K562 (cell line): ENCODE data around the gene PRKCG. TPM values are rescaled to one million over a fixed set of nuclear protein-coding genes. Genes with fewer than 3 reads are reported as not detected.

ENCODE experiments used
- BRD4 ChIP-seq: fragments of 200-600 bp; sonication (generic); IDR thresholded peaks from 2 replicates; pipeline ENCODE4 v1.6.1; 2017; ENCODE audit warnings: inconsistent platforms
- CEBPG ChIP-seq, 3 experiments: fragments of 200-800 bp in 1 of 3; sonication (Bioruptor generic) in 1 of 3; sonication (generic) in 1 of 3; formaldehyde crosslinking in 1 of 3; IDR thresholded peaks in 2 of 3; conservative IDR thresholded peaks in 1 of 3; 2 replicates each; pipeline versions ENCODE4 v1.6.1 to v1.8.0; 2016 to 2022; ENCODE audit warnings: missing compliant biosample characterization in 2 of 3, missing genetic modification characterization in 2 of 3, mild to moderate bottlenecking in 1 of 3, missing genetic modification reagents in 1 of 3
- HDAC8 ChIP-seq: fragments of 450-650 bp; IDR thresholded peaks from 2 replicates; pipeline ENCODE4 v1.6.1; 2016; ENCODE audit warnings: mild to moderate bottlenecking, missing genetic modification characterization, moderate library complexity, missing compliant biosample characterization
- MAFF ChIP-seq: IDR thresholded peaks from 2 replicates; pipeline ENCODE4 v1.6.1; 2012; ENCODE audit warnings: low read length, improper control_type of control experiment
- NEUROD1 ChIP-seq: fragments of 150-350 bp; IDR thresholded peaks from 2 replicates; pipeline ENCODE4 v1.6.1; 2014; ENCODE audit warnings: borderline replicate concordance, low read length, low read depth; ENCODE audit not compliant: partially characterized antibody
- POLR3G ChIP-seq: IDR thresholded peaks from 2 replicates; pipeline ENCODE4 v1.6.1; 2011; ENCODE audit not compliant: insufficient read length, insufficient replicate concordance; ENCODE audit errors: extremely low read depth
- PURB ChIP-seq: sonication (generic); formaldehyde crosslinking; IDR thresholded peaks from 2 replicates; pipeline ENCODE4 v1.9.0; 2021; ENCODE audit warnings: low read depth, mild to moderate bottlenecking, missing genetic modification reagents
- polyA plus RNA-seq, 8 experiments: library from polyadenylated mRNA; depleted of rRNA in 4 of 8; stranded (reverse) in 5 of 8; unstranded in 3 of 8; fragments of >200 nt; fragmentation: Nextera tagmentation in 2 of 8; fragmentation: Illumina TruSeq in 1 of 8; extraction: Ambion mirVana in 2 of 8; extraction: Trizol in 1 of 8; gene quantifications; 2 replicates each; pipeline versions ENCODE4 v1.2.1 to v1.2.3, GENCODE V29; 2011 to 2014; ENCODE audit warnings: inconsistent platforms in 1 of 8, missing spikeins in 1 of 8
- total RNA-seq, 7 experiments: library from RNA; depleted of rRNA in 6 of 7; stranded (reverse); fragments of >200 nt in 6 of 7; fragmentation: Illumina TruSeq in 2 of 7; extraction: Trizol in 2 of 7; gene quantifications; 2 replicates each; pipeline versions ENCODE4 v1.2.1 to v1.2.3, GENCODE V29; 2011 to 2021; ENCODE audit warnings: low replicate concordance in 1 of 7
- TF ChIP-seq, protein P1 (sequence below): fragments of 250-450 bp; sonication (Bioruptor Pico); IDR thresholded peaks from 2 replicates; pipeline ENCODE4 v1.4.0; 2020; ENCODE audit warnings: mild to moderate bottlenecking, moderate library complexity, borderline replicate concordance
- TF ChIP-seq, protein P2 (sequence below): fragments of 450-650 bp; formaldehyde crosslinking; IDR thresholded peaks from 2 replicates; pipeline ENCODE4 v1.4.0; 2020; ENCODE audit warnings: mild to moderate bottlenecking
- TF ChIP-seq, protein P3 (sequence below): fragments of 250-450 bp; sonication (Bioruptor Pico); IDR thresholded peaks from 2 replicates; pipeline ENCODE4 v1.8.0; 2021; ENCODE audit warnings: borderline replicate concordance, mild to moderate bottlenecking, moderate library complexity; ENCODE audit not compliant: poor library complexity, severe bottlenecking
- TF ChIP-seq, protein P4 (sequence below): fragments of 200-800 bp; sonication (Bioruptor generic); IDR thresholded peaks from 2 replicates; pipeline ENCODE4 v1.6.1; 2017; ENCODE audit warnings: missing genetic modification characterization, missing compliant biosample characterization

Gene PRKCG
- total and polyA plus RNA-seq, 9 of the 15 experiments (the other 6 are each of a cell fraction or from before 2014, with no cell fraction given), result not detected

DNA sequence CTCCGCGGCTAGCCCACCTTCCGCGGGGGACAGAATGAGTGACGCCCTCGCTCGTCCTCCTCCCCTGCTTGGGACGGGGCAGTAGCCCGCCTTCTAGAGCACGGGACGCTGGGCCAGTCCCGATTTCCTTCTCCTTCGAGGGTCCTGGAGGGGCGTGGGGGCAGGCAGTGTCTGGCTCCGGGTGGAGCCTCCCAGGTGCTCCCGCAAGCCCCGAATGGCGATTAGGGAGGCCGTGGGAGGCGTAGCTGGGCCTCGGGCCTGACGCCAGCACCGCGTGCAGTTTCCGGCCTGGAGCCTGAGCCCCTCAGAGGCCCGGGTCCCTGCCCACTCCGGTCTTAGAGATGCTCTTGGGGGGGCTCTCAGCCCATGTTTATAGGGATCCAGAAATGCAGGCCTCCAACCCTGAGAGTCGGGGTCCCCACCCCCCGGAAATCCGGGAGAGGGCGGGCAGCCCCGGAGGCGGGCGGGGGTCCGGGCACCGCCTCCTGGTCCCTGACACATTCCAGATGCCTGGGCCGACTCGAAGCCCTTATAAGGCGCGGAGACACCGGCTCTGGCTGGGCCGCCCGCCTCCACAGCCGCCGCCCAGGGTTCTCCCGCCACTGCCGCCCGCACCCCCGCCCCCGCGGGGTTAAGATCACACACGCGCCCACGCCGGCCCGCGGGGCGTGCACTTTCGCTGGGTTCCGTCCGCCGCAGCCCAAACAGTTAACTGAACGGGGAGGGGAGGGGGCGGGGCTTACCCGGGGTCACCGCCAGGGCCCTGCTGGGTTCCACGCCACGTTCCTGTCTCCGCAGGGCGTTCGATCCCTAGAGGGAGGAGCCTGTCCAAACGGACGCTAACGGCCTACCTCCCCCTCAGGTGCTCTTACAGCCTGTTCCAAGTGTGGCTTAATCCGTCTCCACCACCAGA is 12.8 kb upstream of the PRKCG start (continued):
- TF ChIP-seq, protein P1, sequence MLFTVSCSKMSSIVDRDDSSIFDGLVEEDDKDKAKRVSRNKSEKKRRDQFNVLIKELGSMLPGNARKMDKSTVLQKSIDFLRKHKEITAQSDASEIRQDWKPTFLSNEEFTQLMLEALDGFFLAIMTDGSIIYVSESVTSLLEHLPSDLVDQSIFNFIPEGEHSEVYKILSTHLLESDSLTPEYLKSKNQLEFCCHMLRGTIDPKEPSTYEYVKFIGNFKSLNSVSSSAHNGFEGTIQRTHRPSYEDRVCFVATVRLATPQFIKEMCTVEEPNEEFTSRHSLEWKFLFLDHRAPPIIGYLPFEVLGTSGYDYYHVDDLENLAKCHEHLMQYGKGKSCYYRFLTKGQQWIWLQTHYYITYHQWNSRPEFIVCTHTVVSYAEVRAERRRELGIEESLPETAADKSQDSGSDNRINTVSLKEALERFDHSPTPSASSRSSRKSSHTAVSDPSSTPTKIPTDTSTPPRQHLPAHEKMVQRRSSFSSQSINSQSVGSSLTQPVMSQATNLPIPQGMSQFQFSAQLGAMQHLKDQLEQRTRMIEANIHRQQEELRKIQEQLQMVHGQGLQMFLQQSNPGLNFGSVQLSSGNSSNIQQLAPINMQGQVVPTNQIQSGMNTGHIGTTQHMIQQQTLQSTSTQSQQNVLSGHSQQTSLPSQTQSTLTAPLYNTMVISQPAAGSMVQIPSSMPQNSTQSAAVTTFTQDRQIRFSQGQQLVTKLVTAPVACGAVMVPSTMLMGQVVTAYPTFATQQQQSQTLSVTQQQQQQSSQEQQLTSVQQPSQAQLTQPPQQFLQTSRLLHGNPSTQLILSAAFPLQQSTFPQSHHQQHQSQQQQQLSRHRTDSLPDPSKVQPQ, result no peak
- TF ChIP-seq NEUROD1 (peak; percentile 50), POLR3G (no peak), CEBPG (CRISPR knock-in tag; IDR thresholded peaks at IDR 0.05) (no peak), CEBPG (tag; conservative IDR thresholded peaks at IDR 0.05 in 1 of 2, IDR thresholded peaks at IDR 0.05 in 1 of 2) (no peak), PURB (no peak), MAFF (no peak), HDAC8 (tag) (no peak), BRD4 (no peak)
- TF ChIP-seq, protein P2, sequence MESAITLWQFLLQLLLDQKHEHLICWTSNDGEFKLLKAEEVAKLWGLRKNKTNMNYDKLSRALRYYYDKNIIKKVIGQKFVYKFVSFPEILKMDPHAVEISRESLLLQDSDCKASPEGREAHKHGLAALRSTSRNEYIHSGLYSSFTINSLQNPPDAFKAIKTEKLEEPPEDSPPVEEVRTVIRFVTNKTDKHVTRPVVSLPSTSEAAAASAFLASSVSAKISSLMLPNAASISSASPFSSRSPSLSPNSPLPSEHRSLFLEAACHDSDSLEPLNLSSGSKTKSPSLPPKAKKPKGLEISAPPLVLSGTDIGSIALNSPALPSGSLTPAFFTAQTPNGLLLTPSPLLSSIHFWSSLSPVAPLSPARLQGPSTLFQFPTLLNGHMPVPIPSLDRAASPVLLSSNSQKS (CRISPR knock-in tag), result no peak
- TF ChIP-seq, protein P3, sequence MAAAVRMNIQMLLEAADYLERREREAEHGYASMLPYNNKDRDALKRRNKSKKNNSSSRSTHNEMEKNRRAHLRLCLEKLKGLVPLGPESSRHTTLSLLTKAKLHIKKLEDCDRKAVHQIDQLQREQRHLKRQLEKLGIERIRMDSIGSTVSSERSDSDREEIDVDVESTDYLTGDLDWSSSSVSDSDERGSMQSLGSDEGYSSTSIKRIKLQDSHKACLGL (CRISPR knock-in tag), result no peak
- TF ChIP-seq, protein P4, sequence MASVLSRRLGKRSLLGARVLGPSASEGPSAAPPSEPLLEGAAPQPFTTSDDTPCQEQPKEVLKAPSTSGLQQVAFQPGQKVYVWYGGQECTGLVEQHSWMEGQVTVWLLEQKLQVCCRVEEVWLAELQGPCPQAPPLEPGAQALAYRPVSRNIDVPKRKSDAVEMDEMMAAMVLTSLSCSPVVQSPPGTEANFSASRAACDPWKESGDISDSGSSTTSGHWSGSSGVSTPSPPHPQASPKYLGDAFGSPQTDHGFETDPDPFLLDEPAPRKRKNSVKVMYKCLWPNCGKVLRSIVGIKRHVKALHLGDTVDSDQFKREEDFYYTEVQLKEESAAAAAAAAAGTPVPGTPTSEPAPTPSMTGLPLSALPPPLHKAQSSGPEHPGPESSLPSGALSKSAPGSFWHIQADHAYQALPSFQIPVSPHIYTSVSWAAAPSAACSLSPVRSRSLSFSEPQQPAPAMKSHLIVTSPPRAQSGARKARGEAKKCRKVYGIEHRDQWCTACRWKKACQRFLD (CRISPR knock-in tag), result peak; percentile 82; the same call in 1 of the 2 replicates
